ENCODE results near the gene TEDC1. TPM values are rescaled to one million over a fixed set of nuclear protein-coding genes. Genes with fewer than 3 reads are reported as not detected.

Gene TEDC1
- total RNA-seq, 1 donor from 2014 or later: 15.4 TPM

DNA sequence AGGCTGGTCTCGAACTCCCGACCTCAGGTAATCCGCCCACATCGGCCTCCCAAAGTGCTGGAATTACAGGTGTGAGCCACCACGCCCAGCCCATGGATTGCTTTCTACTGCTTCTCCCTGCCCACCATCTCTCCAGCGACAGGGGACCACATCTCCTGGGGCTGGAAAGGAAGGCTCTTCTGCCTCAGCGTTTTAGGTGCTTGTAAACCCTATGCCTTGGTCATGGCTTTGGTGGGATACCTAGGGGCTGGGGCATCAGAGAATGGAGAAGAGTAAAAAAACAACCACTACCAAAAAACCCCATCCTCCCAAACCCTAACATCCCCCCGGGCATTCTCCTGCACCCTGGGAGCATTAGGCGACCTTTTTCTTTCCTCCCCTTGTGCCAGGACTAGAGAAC is 34.3 kb downstream of the TEDC1 start:
- no peak for DNase-seq (ENCODE audit: low spot score)

DNA sequence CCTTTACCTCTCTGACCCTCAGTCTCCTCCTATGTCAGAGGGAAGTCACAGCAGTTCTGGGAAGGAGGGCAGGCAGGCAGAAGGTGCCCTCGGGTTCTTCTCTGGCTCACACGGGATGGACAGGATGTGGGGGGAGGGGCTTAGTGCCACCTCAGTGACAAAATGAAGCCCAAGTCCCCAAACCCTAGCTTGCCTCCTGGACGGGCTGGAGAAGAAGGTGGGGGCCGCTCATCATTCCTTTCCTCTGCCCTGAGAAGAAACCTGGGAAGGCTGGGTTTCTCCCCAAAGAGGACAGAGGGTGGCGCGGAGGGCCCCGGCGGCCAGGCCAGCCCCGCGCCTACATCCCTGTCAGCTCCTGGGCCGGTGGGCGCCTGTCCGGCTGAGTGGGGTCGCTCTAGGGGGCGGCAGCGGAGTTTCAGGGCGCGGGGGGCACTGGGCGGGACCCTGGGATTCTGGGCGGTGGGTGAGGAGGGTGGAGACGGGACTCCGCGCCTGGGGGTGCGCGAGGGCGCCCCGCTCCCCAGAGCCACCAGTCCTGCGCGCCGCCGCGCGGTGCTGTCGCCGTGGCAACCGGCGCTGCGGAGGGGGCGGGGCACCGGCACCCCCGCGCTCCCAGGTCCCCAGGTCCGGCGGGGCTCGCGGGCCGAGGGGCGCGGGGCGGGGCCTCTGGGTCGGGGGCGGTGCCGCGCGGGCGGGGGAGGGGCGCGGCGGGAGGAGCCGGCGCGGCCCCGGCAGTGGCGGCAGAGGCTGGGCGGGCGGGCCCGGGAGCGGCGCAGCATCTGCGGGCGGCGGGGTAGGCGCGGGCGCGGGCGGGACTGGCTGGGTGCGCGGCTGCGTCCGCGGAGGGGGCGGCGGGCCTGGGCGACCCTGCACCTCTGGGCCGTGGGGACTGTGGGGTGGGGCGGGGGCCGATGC is 35.1 kb downstream of the TEDC1 start, which contains the start of gene TMEM121:
Gene TMEM121, plus strand, starts transcription at position 723 of the 915 bp plus-strand sequence. CDS start 2,252 bp downstream, outside the sequence.
- no peak for DNase-seq (ENCODE audit: low spot score)

DNA sequence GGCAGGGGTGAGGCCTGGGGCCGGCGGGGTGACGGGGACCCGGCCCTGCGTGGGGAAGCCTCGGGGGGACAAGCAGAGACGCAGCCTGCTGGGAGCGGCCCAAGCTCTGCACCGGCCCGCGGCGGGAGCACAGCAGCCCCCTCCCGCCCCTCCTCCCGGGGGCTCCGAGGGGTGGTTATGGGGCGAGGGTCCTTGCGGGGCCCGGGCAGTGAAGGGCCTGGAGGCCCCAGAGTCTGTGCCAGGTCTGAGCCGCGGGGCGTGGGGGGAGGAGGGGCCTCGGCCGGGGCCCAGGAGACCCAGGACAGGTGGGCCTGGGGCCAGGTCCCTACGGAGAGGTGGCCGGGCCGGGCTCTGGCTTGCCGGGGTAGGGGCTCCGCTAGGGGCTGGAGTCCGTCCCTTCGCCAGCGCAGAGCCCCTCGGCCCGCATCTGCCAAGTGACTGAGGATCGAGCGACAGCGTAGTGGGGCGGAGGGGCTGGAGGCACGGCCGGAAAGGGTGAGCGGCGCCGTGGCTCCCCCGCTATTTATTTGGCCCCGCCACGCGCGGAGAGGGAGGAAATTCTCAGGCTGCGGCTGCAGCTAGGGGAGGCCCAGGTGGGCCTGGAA is 35.8 kb downstream of the TEDC1 start:
- no peak for DNase-seq (ENCODE audit: low spot score)

DNA sequence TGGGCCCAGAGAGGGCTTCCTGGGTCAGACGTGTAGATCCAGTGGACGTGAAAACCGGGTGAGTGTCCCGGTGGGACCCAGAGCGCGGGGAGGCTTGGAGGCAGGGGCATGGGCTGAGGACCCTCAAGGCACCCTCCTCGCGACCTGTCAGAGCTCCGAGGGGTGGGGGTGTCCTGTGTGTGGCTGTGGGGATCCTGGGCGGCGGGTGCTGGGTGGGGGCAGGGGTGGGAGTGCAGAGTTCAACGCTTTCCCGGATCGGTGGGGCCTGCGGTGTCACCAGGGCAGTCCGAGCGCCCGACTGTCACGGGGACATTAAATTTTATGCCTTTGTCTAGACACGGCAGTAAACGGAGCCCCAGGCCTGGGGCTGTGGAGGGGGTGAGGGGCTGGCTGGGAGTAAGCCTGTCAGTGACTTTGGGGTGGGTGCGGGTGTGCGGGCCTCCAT is 36.4 kb downstream of the TEDC1 start:
- no peak for DNase-seq (ENCODE audit: low spot score)

DNA sequence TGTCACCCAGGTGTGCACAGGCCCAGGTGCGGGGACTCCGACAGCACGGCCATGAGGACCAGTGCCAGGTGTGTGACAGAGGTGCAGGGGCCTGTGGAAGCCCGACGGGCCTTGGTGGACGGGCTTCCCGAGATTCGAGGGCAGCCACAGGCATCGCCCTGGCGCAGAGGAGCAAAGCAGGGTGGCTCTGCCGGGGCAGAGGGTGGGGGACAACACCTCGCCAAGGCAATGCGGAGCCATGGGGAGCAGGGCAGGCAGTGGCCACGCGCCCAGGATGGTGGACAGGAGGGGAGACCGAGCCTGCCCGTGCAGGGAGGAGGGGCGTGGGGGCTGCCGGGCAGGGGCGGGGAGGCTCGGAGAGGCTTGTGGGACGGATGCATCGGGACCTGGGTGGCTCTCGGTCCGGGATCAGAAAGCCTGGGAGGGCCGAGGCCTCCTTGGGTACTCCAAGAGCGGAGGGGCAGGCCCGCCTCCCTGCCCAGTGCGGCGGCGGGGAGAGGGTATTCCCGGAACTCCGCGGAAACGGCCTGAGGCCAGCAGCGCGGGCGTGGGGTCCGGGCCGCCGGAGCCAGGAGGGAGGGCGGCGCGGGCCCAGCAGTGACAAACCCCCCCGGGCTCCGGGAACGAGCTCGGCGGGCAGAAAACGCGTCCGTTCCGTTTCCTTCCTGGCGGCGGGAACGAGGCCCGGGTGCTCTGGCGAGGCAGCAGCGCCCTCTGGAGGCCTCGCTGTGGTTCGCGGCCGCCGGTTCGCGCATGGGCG is 37.0 kb downstream of the TEDC1 start:
- peak; percentile 74 for DNase-seq (ENCODE audit: low spot score)

DNA sequence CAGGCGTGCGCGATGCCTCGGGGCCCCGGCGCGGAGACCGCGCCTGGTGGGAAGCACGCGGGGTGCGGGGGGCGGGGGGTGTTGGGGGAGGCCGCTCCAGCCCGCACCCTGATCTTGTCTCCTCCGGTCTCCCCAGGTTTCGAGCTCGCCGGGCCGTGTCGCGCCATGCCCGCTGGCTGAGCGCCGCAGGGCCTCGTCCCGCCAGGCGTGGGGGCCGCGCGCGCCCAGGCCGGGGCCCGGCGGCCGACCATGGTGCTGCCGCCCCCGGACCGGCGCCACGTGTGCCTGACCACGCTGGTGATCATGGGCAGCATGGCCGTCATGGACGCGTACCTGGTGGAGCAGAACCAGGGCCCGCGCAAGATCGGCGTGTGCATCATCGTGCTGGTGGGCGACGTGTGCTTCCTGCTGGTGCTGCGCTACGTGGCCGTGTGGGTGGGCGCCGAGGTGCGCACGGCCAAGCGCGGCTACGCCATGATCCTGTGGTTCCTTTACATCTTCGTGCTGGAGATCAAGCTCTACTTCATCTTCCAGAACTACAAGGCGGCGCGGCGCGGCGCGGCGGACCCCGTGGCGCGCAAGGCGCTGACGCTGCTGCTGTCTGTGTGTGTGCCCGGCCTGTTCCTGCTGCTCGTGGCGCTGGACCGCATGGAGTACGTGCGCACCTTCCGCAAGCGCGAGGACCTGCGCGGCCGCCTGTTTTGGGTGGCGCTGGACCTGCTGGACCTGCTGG is 37.7 kb downstream of the TEDC1 start:
- DNase-seq (ENCODE audit: low spot score): no peak

DNA sequence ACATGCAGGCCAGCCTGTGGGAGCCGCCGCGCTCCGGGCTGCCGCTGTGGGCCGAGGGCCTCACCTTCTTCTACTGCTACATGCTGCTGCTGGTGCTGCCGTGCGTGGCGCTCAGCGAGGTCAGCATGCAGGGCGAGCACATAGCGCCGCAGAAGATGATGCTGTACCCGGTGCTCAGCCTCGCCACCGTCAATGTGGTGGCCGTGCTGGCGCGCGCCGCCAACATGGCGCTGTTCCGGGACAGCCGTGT is 38.2 kb downstream of the TEDC1 start:
- DNase-seq (ENCODE audit: low spot score): no peak

DNA sequence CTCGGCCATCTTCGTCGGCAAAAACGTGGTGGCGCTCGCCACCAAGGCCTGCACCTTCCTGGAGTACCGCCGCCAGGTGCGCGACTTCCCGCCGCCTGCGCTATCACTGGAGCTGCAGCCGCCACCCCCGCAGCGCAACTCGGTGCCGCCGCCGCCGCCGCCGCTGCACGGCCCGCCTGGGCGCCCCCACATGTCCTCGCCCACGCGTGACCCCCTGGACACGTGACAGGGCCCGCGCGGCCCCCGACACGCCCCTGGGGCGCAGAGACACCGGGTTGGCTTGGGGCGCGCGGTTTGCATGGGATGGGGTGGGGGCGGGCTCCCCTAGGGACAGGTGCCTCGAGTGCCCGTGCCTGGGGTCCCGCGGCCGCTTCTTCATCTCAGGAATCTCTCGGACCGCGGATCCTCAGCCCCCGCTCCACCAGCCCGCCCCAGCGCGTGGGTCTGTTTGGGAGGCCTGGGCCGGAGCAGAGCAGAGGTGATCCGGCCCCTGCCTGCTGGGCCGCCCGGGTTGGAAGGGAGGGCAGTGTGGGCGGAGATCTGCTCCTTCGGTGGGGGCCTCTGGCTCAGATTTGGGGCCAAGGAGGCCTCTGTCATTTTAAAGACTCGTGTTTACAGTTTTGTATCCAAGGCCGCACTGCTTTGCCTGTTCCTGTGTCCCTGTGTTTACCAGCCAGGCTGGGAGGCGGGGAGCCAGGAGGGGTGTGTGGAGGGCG is 38.7 kb downstream of the TEDC1 start:
- DNase-seq (ENCODE audit: low spot score): no peak

DNA sequence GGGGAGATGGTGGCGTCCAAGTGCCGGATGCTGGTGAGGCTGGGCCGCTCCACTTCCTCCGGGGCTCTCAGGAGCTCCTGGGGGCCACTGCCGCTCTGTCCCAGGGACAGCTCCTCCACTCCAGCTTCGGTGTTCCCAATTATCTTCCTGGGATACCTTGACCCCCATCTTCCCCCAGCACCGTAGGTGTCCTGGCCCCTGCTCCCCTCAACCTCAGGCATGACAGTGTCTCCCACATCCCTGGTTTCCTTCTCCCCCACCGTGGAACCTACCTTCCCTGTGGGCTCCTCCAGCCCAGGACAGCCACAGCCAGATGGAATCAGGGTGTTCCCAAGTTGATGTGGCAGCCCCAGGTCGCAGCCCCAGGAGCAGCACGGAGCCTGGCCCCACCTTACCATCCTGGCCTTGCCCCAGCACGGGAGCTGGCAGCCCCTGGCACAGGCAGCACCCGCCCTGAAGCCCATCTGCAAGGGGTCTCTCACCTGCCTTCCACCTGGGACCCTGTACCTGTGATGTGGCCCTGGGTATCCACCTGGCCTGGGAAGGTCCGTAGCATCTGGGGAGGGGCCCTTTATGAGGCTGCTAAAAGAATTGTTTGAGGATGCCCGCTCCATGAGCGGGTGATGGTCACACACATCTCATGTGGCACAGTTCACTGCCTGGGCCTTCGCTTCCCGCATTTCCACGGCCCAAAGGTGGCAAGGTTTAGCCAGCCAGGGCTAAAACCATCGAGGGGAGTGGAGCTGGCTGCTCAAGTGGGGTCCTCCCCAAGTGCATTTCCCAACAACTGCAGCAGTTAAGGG is 39.4 kb downstream of the TEDC1 start:
- DNase-seq (ENCODE audit: low spot score): no peak

DNA sequence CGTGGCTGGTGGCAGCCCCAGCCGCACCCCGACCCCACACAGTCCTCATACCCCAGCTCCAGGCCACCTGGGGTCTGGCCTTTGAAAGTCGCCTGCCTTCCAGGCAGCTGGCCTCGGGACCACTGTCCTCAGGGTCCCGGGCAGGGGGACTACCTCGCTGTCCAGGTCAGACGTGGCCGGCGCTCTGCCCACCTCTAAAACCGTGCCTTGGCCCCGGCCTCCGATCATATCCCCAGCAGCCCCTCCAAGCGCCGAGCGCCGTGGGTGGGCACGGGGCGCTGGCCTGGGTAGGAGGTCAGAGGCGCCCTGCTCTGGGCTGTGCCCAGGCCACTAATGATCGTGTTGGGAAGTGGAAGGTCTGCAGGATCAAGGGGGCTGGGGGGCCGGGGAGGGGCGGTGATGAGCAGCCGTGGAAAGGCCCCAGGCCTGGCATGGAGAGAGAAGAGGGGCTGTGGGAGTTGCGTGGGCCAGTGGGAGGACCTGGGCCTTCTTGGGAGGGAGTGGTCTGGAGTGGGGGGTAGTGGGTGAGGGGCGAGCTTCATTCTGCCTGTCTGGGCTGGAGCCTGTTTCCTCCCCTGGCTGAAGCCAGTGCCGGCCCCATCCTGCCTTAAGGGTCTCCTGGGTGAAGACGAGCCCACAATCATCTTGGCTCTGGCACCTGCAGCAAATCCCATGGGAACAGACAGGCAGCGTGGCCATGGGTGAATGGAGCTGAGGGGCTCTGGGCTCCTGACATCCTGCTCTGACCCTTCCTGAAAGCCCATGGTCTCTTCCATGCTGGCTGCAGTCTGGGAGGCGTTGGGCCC is 40.2 kb downstream of the TEDC1 start:
- no peak for DNase-seq (ENCODE audit: low spot score)

DNA sequence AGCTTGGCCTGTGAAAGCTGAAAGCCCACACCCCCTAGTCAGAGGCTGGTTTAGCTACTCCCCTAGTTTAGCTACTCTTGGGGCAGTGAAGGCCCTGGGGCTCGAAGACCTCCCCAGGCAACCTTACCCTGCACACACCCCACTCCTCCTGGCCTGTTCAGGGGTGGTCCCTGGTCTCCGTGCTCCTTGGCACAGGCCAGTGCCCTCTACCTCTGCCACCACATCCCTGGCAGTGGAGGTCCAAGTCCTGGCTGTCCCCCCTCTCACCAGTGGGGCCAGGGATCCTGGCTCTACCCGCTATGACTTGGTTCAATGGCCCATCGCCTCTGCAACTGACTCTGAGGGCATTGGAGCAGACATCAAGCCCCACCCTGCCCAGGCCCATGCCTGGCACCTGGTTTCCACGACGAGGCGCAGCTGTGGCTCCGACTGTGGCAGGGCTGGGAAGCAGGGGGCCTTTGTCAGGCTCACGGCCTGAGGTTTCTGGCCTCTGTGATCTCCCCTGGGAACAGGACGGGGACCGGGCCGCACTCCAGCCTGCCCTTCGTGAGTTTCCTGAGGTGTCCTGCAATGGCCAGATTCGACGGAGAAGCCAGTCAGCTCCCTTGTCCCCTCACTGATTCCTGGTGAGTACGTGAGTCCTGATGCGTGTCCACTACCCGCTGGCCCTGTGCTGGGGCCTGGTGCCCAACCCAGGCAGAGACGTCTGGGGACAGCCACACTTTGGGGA is 41.0 kb downstream of the TEDC1 start:
- DNase-seq (ENCODE audit: low spot score): no peak

DNA sequence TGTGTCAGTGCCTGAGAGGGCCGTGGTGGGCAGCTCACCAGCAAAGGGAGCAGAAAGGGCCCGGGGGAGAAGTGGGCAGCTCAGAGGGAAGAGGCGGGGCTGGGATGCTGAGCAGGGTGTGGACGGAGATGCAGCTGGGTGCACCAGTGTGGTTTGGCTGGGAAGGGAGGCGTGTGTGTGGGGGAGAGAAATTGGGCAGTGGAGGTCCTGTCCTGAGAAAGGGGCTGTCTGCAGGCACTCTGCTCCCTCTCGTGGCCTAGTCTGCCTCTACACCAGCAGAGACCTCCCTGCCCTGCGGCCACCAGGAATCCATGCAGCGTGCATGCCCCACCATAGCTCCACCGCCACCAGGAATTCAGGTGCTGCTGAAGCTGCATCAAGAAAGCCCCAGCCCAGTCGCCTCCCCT is 41.7 kb downstream of the TEDC1 start:
- no peak for DNase-seq (ENCODE audit: low spot score)

DNA sequence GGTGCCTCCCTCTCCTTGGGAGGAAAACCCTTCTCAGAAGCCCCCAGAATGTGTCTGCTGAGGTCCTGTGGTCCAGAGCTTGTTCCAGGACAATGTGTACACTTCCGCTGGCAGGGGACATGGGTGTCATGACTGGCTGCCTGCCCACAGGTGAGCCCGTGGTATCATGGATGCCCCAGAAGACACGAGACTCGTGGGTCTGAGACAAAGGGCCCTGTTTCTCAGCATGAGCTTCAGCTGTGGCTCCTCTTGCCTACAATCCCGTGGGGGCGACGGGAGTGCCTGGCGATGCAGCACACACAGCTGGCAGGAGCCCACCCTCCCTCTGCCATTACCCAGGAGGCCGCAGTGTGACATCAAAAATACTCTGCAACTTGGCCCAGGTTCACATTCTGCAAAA is 42.3 kb downstream of the TEDC1 start:
- no peak for DNase-seq (ENCODE audit: low spot score)

DNA sequence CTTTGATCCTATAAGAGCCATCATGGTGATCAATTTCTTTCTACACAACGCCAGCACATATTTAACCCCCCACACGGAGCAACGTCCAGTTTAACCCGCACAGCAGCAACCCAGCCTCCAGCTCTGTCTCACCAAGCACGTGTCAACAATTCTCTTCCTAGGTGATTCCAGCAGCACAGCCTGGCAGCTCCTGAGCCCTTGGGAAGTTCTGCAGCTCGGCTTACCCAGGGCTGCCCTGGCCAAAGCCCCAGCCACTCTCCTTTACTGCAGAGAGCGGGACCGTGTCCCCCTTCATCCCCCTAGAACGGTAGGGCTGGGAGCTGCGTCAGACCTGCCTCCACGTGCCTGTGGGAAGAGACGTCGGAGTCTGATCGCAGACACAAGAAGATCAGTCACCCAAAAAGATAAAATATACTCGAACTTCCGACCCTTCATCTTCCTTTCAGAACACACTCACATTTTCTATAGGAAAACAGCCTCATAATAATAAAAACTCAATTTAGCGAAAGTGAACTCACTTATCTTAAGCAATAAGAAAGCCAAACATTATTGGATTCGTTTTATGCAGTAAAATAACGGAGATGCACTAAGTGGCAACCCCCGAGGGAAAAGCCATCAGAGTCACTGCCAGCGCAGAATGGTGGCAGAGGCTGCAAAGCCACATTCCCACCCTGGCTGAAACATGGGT is 42.9 kb downstream of the TEDC1 start:
- no peak for DNase-seq (ENCODE audit: low spot score)

DNA sequence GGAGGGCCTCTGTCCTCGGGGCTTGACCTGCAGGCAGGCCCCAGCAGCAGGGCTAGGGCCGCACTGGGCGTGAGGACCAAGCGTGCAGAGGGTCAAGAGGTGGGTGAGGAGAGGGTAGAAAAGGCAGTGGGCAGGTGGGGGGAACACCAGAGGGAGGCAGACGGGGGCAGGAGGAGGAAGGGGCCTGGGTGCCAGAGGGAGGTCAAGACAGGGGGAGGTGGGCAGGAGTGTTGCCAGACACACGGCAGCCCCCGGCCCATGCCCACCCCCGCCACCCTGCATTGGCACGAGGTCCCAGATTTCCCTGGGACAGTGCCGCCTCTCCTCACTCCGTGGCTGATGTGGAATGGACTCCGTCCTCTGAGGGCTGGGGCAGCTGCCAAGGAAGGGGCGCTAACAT is 43.5 kb downstream of the TEDC1 start:
- no peak for DNase-seq (ENCODE audit: low spot score)

DNA sequence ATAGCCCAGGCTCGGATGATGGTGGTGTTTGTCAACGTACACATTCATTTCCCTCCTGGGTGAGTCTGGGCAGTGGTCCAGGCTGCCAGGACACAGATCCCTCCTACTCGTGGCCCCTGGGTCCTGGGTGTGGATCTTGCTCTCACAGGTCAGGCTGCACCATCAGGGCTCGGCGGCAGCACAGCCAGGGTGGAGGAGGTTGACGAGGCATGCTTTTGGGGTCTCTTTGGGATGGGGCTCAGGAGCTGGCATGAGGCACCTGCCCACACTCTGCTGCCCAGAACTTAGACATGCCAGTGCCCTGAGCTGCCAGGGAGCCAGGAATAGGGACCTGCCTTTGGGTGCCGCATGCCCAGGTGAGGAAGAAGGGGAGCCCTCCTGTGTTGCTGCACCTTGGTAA is 45.0 kb downstream of the TEDC1 start:
- DNase-seq (ENCODE audit: low spot score): no peak

DNA sequence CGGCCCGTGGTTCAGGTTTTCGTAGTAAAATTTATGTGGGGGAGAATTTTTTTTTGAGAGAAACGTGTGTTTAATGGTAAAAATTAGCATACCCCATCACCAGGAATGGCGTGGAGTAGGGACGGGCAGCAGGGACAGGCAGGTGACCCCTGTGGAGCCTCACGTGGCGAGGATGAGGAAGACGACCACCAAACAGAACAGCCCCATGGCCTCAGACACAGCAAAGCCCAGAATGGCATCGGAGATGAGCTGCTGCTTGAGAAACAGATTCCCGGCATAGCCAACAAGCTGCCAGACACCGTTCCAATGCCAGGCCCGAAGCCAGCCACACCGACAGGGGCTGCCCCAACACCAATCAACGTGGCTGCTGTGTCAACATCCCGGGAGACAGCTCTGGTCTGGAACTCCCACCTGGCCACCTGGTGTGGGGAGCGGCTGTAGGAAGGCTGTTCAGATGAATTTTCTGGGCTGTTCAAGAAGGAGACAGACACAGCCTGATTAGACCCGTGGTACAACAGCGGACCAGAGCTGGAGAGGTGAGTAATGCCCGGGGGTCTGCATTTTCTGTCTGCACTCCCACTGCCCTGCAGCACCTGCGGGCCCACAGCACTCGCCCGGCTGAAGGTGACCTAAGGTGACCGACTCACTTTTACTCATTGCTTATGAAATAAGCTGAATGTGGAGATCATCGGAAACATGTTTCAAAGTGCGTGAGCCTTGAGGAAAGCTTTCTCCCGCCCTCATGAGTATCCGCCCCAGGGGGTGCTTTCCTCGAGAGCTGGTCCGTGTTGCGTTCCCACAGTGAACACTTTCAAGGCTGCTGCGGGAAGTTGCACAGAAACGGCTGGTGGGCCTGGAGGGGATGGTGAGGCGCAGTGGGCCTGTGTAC is 45.9 kb downstream of the TEDC1 start:
- DNase-seq (ENCODE audit: low spot score): no peak

Measured in umbilical cord (tissue), 2 donors.